NCI-H1105 (cell line): ENCODE data around the gene GRHPR.

Experiments
- DNase-seq: peaks from one replicate; lab custom pipeline; 2025; lab: John Stamatoyannopoulos, UW

GRHPR gene

DNA sequence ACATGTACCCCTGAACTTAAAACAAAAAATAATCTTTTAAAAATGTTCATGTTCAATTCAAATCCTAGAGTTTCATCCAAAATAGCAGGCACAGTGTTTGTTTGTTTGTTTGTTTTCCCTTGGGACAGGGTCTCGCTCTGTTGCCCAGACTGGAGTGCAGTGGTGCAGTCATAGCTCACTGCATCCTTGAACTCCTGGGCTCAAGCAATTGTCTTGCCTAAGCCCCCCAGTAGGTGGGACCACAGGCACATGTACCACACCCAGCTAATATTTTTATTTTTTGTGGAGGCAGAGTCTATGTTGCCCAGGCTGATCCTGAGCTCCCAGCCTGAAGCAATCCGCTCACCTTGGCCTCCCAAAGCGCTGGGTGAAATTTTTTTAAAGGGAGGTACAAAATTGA is 58.3 kb downstream of the GRHPR start:
- no peak for DNase-seq

DNA sequence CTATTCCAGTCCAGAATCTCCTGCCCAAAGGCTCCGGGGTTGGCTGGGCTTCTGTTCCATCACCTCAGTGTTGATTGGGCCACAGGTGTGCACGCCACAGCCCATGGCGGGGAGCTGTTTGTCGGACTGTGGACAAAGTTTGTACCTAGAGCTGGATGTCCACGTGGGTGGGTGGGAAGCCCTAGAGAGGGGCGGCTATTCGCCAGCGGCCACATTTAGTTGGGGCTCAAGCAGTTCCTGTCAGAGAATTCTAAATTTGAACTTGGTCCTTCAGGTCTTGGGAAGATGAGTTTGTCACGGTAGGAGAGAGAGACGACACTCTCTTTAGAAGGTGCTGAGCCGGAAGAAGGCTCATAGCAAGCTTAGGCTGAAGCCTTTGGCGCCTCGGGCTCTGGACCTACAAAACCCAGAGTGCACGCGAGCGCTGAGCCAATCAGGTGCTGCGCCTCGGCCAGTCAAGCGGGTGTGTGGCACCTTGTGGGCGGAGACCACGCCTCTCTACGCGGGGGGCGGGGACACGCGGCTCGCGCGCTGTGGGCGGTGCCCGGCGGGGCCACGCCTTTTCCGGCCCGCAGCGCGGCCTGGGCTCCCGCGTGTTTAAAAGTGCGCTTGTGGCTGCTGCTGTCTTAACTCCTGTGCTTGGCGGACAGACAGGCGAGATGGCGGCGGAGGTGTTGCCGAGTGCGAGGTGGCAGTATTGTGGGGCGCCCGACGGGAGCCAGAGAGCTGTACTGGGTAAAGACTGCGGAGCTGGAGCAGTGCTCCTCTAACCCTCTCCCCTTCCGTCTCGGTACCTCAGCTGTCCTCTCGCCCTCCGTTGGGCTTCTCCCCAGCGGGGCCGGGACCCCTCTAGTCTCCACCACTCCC is 63.1 kb downstream of the GRHPR start, which contains the start of gene POLR1E:
Gene POLR1E, plus strand, starts transcription at position 560 of the 867 bp plus-strand sequence. Its CDS starts 100 bp downstream, at position 660.
- DNase-seq: peak; percentile 90

DNA sequence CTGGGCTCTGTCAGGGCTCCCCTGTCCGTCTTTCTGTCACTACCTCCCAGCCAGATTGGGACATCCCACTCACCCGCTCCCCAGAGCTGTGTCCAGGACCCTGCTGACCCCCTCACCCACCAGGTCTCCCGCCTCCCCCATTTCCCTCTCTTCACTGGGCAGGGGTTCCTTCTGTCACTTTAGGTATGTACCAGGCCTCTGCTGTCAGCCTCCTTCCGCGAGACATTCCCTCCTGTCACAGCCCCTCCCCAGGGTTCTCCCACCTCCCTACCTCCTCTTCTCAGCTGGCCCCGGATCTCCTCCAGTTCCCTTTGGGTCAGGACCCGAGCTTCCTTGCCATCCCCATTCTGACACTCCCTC is 63.7 kb downstream of the GRHPR start:
- no peak for DNase-seq
